GM10248 (cell line): ENCODE results near the gene MROH9.

ENCODE experiments used
- CTCF ChIA-PET: fragments of 300-600 bp; sonication (Branson Sonifier 250); formaldehyde crosslinking; extraction: SDS; loops from one replicate; lab custom pipeline; 2021; ENCODE audit warnings: antibody characterized with exemption; lab: Yijun Ruan, JAX
- POLR2A ChIA-PET: fragments of 350-650 bp; sonication (Branson Sonifier 250); formaldehyde crosslinking; extraction: SDS; loops from one replicate; lab custom pipeline; 2020; ENCODE audit warnings: antibody characterized with exemption; lab: Yijun Ruan, JAX
- DNase-seq: peaks from one replicate; pipeline ENCODE4 v3.0.0; 2012; ENCODE audit errors: extremely low spot score
- CTCF ChIP-seq: IDR thresholded peaks from 2 replicates; pipeline ENCODE4 v1.5.1; 2012; ENCODE audit warnings: mild to moderate bottlenecking, low read depth; ENCODE audit errors: extremely low read depth, missing control alignments, control extremely low read depth

Gene MROH9

GRCh38 chr1:170964506-170964905 lies 29.2 kb downstream of the MROH9 start:
- POLR2A ChIA-PET: interaction anchor here (0.6 kb wide), 1 partner anchor 13 kb away, joined by 3 read pairs; no protein-coding TSS in a partner anchor
- CTCF ChIA-PET: interaction anchor here (1.7 to 2.0 kb wide), 3 partner anchors 48 to 349 kb away, joined by 4 to 5 read pairs (median 4); partner anchors contain the start of gene FMO4
- no peak for TF ChIP-seq CTCF
- DNase-seq: no peak

GRCh38 chr1:170967042-170967910 lies 31.9 kb downstream of the MROH9 start:
- ChIA-PET POLR2A (no interaction called here), CTCF (interaction anchor here (0.7 to 4.5 kb wide), 13 partner anchors 8 to 346 kb away, joined by 3 to 27 read pairs (median 5); partner anchors contain the start of gene FMO4)
- peak; percentile 38 for TF ChIP-seq CTCF
- peak; percentile 23 for DNase-seq

- CTCF ChIA-PET: interaction anchor here (4.5 kb wide), 2 partner anchors 257 to 343 kb away, joined by 27 read pairs; partner anchors contain the start of gene FMO4
- no peak for TF ChIP-seq CTCF
- DNase-seq: no peak
- POLR2A ChIA-PET: no interaction called here
Observed at GRCh38 chr1:170970256-170970655, 34.9 kb downstream of the MROH9 start.

GRCh38 chr1:170978371-170978910 lies 43.1 kb downstream of the MROH9 start:
- POLR2A ChIA-PET: no interaction called here
- no peak for DNase-seq
- CTCF ChIA-PET: interaction anchor here (1.1 to 3.0 kb wide), 3 partner anchors 9 to 48 kb away, joined by 3 to 21 read pairs (median 4); no protein-coding TSS in a partner anchor
- TF ChIP-seq CTCF: no peak

- POLR2A ChIA-PET: no interaction called here
- CTCF ChIA-PET: interaction anchor here (1.6 to 1.8 kb wide), 2 partner anchors 17 kb away, joined by 4 to 5 read pairs; no protein-coding TSS in a partner anchor
- no peak for TF ChIP-seq CTCF
- DNase-seq: no peak
Observed at GRCh38 chr1:170985406-170985805, 50.1 kb downstream of the MROH9 start.

GRCh38 chr1:170986901-170987300 lies 51.6 kb downstream of the MROH9 start:
- TF ChIP-seq CTCF: no peak
- no peak for DNase-seq
- CTCF ChIA-PET: interaction anchor here (1.0 to 1.5 kb wide), 3 partner anchors 9 to 20 kb away, joined by 4 to 5 read pairs (median 4); no protein-coding TSS in a partner anchor
- POLR2A ChIA-PET: no interaction called here
